Measurements from ENCODE around the gene COL28A1.

COL28A1 gene

DNA sequence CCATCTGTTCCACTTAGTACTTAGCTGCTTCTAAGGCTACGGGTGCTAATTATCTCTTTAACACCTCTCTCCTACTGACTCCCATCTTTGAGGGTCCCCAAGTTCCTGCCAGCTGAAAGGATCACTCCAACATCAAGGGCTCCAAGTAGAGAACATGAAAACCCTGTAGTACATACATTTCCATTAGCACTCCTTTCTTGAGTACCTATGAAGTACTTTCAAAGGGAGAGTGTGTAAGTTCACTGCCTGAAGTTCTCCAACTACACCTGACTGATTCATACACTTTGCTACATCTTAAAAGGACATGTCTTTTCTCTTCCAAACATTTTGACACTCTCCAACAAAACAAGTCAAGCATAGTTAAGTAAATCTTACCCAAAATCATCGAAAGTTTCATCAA lies 113.8 kb downstream of the COL28A1 start:
- DNase-seq (ENCODE audit: low read depth) = no peak
- H3K4me3 ChIP-seq (ENCODE audit: low read depth, low read length) = no peak overlapping the region
- no peak for TF ChIP-seq MYC (IDR thresholded peaks at IDR 0.05; ENCODE audit: low read depth, low read length)
- TF ChIP-seq, protein P1, sequence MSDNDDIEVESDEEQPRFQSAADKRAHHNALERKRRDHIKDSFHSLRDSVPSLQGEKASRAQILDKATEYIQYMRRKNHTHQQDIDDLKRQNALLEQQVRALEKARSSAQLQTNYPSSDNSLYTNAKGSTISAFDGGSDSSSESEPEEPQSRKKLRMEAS (IDR thresholded peaks at IDR 0.05; ENCODE audit: low read depth, low read length) = no peak

GRCh38 chr7:7418997-7419396 lies 116.7 kb downstream of the COL28A1 start:
- H3K4me3 ChIP-seq (ENCODE audit: low read depth, low read length) = no peak overlapping the region
- TF ChIP-seq POLR2A (IDR thresholded peaks at IDR 0.05; ENCODE audit: extremely low read depth, insufficient read length) = no peak
- TF ChIP-seq, protein P2, sequence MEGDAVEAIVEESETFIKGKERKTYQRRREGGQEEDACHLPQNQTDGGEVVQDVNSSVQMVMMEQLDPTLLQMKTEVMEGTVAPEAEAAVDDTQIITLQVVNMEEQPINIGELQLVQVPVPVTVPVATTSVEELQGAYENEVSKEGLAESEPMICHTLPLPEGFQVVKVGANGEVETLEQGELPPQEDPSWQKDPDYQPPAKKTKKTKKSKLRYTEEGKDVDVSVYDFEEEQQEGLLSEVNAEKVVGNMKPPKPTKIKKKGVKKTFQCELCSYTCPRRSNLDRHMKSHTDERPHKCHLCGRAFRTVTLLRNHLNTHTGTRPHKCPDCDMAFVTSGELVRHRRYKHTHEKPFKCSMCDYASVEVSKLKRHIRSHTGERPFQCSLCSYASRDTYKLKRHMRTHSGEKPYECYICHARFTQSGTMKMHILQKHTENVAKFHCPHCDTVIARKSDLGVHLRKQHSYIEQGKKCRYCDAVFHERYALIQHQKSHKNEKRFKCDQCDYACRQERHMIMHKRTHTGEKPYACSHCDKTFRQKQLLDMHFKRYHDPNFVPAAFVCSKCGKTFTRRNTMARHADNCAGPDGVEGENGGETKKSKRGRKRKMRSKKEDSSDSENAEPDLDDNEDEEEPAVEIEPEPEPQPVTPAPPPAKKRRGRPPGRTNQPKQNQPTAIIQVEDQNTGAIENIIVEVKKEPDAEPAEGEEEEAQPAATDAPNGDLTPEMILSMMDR (IDR thresholded peaks at IDR 0.05; ENCODE audit: low read depth, low read length) = no peak
- TF ChIP-seq, protein P1 (IDR thresholded peaks at IDR 0.05; ENCODE audit: low read depth, low read length) = no peak
- no peak for TF ChIP-seq MYC (IDR thresholded peaks at IDR 0.05; ENCODE audit: low read depth, low read length)
- no peak for DNase-seq (ENCODE audit: low read depth)

DNA sequence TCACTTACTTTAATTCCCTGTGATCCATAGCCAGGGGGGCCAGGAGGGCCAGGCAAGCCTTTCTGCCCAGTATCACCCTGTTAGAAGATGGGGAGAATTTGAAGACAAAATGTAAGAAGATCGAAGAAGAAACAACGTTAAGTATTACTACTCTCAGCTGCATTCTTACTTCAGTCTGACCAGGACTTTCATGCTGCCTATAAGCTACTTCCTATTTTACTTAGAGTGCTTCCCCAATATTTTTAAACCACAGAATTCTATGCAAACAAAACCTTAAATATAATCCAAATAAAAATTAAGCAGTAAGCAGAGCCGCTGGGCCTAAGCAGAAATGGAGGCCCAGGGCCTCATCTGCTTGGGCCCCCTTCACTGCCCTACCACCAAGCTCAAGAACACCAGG lies 117.8 kb downstream of the COL28A1 start:
- TF ChIP-seq, protein P2 (IDR thresholded peaks at IDR 0.05; ENCODE audit: low read depth, low read length) = no peak
- TF ChIP-seq, protein P1 (IDR thresholded peaks at IDR 0.05; ENCODE audit: low read depth, low read length) = no peak
- no peak for TF ChIP-seq POLR2A (IDR thresholded peaks at IDR 0.05; ENCODE audit: extremely low read depth, insufficient read length)
- no peak for TF ChIP-seq MYC (IDR thresholded peaks at IDR 0.05; ENCODE audit: low read depth, low read length)
- peak; percentile 13 for DNase-seq (ENCODE audit: low read depth)
- no peak overlapping the region for H3K4me3 ChIP-seq (ENCODE audit: low read depth, low read length)

GRCh38 chr7:7417414-7417813 lies 118.3 kb downstream of the COL28A1 start:
- no peak for DNase-seq (ENCODE audit: low read depth)
- no peak overlapping the region for H3K4me3 ChIP-seq (ENCODE audit: low read depth, low read length)
- TF ChIP-seq, protein P1 (IDR thresholded peaks at IDR 0.05; ENCODE audit: low read depth, low read length) = no peak
- TF ChIP-seq, protein P2 (IDR thresholded peaks at IDR 0.05; ENCODE audit: low read depth, low read length) = no peak
- TF ChIP-seq MYC (IDR thresholded peaks at IDR 0.05; ENCODE audit: low read depth, low read length) (no peak), POLR2A (IDR thresholded peaks at IDR 0.05; ENCODE audit: extremely low read depth, insufficient read length) (no peak)

DNA sequence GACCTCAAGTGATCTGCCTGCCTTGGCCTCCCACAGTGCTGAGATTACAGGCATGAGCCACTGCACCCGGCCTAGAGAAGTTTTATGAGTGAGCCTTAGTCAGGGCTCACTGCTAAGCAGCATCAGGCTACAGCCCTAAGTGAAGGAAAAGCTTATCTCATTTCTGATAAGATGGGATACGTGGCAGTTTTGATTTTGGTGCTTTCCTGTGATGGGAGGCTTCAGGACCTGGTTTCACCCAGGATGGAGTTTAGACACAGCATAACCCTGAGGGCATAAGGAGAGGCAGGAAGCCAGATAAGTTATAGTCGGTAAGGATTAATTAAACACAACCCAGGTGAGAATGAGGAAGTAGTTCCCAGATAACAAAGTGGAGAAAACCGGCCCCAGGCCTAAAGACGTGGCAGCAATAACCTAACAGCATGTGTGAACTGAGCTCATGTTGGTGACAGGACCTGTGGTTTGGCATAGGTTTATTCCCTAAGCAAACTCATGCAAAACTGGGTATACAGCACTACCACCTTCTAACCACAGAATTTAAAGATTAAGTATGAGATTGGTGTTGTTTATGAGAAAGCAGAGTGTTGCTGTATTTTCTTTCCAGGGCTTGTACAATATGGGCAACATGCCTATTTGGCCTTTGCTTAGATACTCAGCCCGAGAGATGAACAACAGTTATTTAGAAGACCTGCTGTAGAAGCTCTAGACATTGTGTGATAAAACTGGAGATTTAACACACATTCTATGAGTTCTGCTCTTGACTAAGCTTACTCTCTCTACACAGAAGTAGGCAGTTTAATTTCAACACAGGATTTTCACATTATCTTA lies 119.4 kb downstream of the COL28A1 start:
- DNase-seq (ENCODE audit: low read depth) = peak; percentile 49

GRCh38 chr7:7414791-7415603 lies 120.7 kb downstream of the COL28A1 start:
- no peak for DNase-seq (ENCODE audit: low read depth)
- TF ChIP-seq, protein P1 (IDR thresholded peaks at IDR 0.05; ENCODE audit: low read depth, low read length) = no peak
- TF ChIP-seq, protein P2 (IDR thresholded peaks at IDR 0.05; ENCODE audit: low read depth, low read length) = no peak
- TF ChIP-seq POLR2A (IDR thresholded peaks at IDR 0.05; ENCODE audit: extremely low read depth, insufficient read length) = no peak
- TF ChIP-seq MYC (IDR thresholded peaks at IDR 0.05; ENCODE audit: low read depth, low read length) = no peak
- H3K4me3 ChIP-seq (ENCODE audit: low read depth, low read length) = no peak overlapping the region

More for the DNA sequence above, 119.4 kb downstream of the COL28A1 start:
- no peak; the same call in 1 of the 2 replicates for TF ChIP-seq MYC (IDR thresholded peaks at IDR 0.05; ENCODE audit: low read depth, low read length)
- TF ChIP-seq, protein P1 (IDR thresholded peaks at IDR 0.05; ENCODE audit: low read depth, low read length) = 0 out of 2 replicates have a peak, but pooled peaks have one; percentile 21
- H3K4me3 ChIP-seq (ENCODE audit: low read depth, low read length) = no peak overlapping the region
